ENCODE results near the gene ADAMTS3.

The ADAMTS3 gene

GRCh38 chr4:72418458-72418857 lies 150.6 kb downstream of the ADAMTS3 start:
- Histone ChIP-seq H3K4me1 (ENCODE audit: control insufficient read depth, insufficient read depth, low read length) (no peaks in the 10 kb centered on the region), H3K36me3 (ENCODE audit: control insufficient read depth in 2 of 2, insufficient read depth in 2 of 2, low read length in 2 of 2) (no peaks in the 10 kb centered on the region), H3K27ac (ENCODE audit: low read length) (no peak overlapping the region), H3K9ac (ENCODE audit: low read length in 2 of 2) (no peak overlapping the region), H3K27me3 (ENCODE audit: control insufficient read depth in 1 of 2, insufficient read depth in 2 of 2, low read length in 2 of 2) (no peaks in the 10 kb centered on the region), H3K9me3 (ENCODE audit: control insufficient read depth in 2 of 2, low read length in 2 of 2) (no peaks in the 10 kb centered on the region), H3K4me3 (ENCODE audit: low read length in 2 of 2) (no peak overlapping the region)

DNA sequence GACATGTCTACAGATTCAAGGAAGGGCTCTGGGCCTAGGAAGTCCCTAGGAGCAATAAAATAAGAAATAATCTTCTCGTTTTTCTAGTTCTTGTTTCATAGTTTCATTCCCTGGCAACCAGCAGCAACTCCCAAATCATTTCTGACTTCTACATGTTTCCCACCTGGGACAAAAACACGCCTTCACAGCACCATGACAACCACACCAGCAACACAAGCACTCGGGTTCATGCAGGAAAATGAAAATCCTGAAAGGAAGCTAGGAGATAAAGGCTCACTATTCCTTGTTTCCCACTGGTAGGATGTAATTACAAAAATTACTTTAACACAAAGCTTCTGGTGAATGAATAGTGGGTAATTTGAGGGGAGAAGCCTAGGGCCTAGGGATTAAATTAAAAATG lies 158.9 kb downstream of the ADAMTS3 start:
- H3K9me3 ChIP-seq (ENCODE audit: control insufficient read depth in 2 of 2, low read length in 2 of 2) = no peaks in the 10 kb centered on the region
- no peak overlapping the region for H3K27ac ChIP-seq (ENCODE audit: low read length)
- no peak overlapping the region for H3K9ac ChIP-seq (ENCODE audit: low read length in 2 of 2)
- no peaks in the 10 kb centered on the region for H3K36me3 ChIP-seq (ENCODE audit: control insufficient read depth in 2 of 2, insufficient read depth in 2 of 2, low read length in 2 of 2)
- no peaks in the 10 kb centered on the region for H3K27me3 ChIP-seq (ENCODE audit: control insufficient read depth in 1 of 2, insufficient read depth in 2 of 2, low read length in 2 of 2)
- H3K4me3 ChIP-seq (ENCODE audit: low read length in 2 of 2) = no peak overlapping the region
- H3K4me1 ChIP-seq (ENCODE audit: control insufficient read depth, insufficient read depth, low read length) = no peaks in the 10 kb centered on the region

DNA sequence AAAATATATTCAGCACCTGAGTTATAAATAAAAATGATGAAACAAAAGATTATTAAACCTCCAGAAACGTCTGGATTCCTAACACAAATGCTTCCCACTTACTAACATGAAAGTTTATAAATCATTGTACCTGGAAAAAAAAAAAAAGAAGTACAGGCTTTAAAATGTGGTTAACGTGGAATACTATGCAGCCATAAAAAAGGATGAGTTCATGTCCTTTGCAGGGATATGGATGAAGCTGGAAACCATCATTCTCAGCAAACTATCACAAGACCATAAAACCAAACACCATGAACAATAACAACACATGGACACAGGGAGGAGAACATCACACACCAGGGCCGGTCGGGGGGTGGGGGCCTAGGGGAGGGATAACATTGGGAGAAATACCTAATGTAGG lies 160.5 kb downstream of the ADAMTS3 start:
- no peak overlapping the region for H3K9ac ChIP-seq (ENCODE audit: low read length in 2 of 2)
- no peaks in the 10 kb centered on the region for H3K36me3 ChIP-seq (ENCODE audit: control insufficient read depth in 2 of 2, insufficient read depth in 2 of 2, low read length in 2 of 2)
- no peaks in the 10 kb centered on the region for H3K27me3 ChIP-seq (ENCODE audit: control insufficient read depth in 1 of 2, insufficient read depth in 2 of 2, low read length in 2 of 2)
- no peak overlapping the region for H3K4me3 ChIP-seq (ENCODE audit: low read length in 2 of 2)
- H3K4me1 ChIP-seq (ENCODE audit: control insufficient read depth, insufficient read depth, low read length) = no peaks in the 10 kb centered on the region
- H3K9me3 ChIP-seq (ENCODE audit: control insufficient read depth in 2 of 2, low read length in 2 of 2) = no peaks in the 10 kb centered on the region
- H3K27ac ChIP-seq (ENCODE audit: low read length) = no peak overlapping the region

DNA sequence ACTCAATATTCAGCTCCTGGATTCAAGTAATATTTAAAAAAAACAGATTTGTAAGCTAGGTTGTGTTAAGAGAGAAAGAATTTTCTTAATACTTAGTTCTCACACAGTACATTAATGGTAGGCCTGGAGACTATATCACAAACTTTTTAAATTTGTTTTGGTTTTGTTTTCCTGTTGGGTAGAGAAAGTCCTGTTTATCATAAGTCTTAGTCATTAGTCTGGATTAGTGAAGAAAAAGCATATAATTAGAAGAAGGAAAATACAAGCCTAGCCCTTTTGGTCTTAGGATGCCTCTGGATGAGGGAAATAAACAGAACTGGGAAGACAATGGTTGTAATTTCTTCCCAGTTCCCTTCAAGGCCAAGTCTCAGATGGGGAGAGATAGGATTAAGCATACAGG lies 163.6 kb downstream of the ADAMTS3 start:
- no peaks in the 10 kb centered on the region for H3K9me3 ChIP-seq (ENCODE audit: control insufficient read depth in 2 of 2, low read length in 2 of 2)
- H3K9ac ChIP-seq (ENCODE audit: low read length in 2 of 2) = no peak overlapping the region
- no peak overlapping the region for H3K27ac ChIP-seq (ENCODE audit: low read length)
- H3K4me3 ChIP-seq (ENCODE audit: low read length in 2 of 2) = no peak overlapping the region
- no peaks in the 10 kb centered on the region for H3K36me3 ChIP-seq (ENCODE audit: control insufficient read depth in 2 of 2, insufficient read depth in 2 of 2, low read length in 2 of 2)
- H3K4me1 ChIP-seq (ENCODE audit: control insufficient read depth, insufficient read depth, low read length) = no peaks in the 10 kb centered on the region
- no peaks in the 10 kb centered on the region for H3K27me3 ChIP-seq (ENCODE audit: control insufficient read depth in 1 of 2, insufficient read depth in 2 of 2, low read length in 2 of 2)

GRCh38 chr4:72397314-72397713 lies 171.7 kb downstream of the ADAMTS3 start:
- Histone ChIP-seq H3K4me1 (ENCODE audit: control insufficient read depth, insufficient read depth, low read length) (no peaks in the 10 kb centered on the region), H3K27ac (ENCODE audit: low read length) (no peak overlapping the region), H3K4me3 (ENCODE audit: low read length in 2 of 2) (no peak overlapping the region), H3K36me3 (ENCODE audit: control insufficient read depth in 2 of 2, insufficient read depth in 2 of 2, low read length in 2 of 2) (no peaks in the 10 kb centered on the region), H3K9ac (ENCODE audit: low read length in 2 of 2) (no peak overlapping the region), H3K9me3 (ENCODE audit: control insufficient read depth in 2 of 2, low read length in 2 of 2) (no peaks in the 10 kb centered on the region), H3K27me3 (ENCODE audit: control insufficient read depth in 1 of 2, insufficient read depth in 2 of 2, low read length in 2 of 2) (no peaks in the 10 kb centered on the region)

GRCh38 chr4:72394012-72394663 lies 174.9 kb downstream of the ADAMTS3 start:
- no peak overlapping the region for H3K27ac ChIP-seq (ENCODE audit: low read length)
- H3K36me3 ChIP-seq (ENCODE audit: control insufficient read depth in 2 of 2, insufficient read depth in 2 of 2, low read length in 2 of 2) = no peaks in the 10 kb centered on the region
- H3K4me1 ChIP-seq (ENCODE audit: control insufficient read depth, insufficient read depth, low read length) = no peaks in the 10 kb centered on the region
- H3K9me3 ChIP-seq (ENCODE audit: control insufficient read depth in 2 of 2, low read length in 2 of 2) = no peaks in the 10 kb centered on the region
- H3K4me3 ChIP-seq (ENCODE audit: low read length in 2 of 2) = no peak overlapping the region
- H3K9ac ChIP-seq (ENCODE audit: low read length in 2 of 2) = no peak overlapping the region
- no peaks in the 10 kb centered on the region for H3K27me3 ChIP-seq (ENCODE audit: control insufficient read depth in 1 of 2, insufficient read depth in 2 of 2, low read length in 2 of 2)

DNA sequence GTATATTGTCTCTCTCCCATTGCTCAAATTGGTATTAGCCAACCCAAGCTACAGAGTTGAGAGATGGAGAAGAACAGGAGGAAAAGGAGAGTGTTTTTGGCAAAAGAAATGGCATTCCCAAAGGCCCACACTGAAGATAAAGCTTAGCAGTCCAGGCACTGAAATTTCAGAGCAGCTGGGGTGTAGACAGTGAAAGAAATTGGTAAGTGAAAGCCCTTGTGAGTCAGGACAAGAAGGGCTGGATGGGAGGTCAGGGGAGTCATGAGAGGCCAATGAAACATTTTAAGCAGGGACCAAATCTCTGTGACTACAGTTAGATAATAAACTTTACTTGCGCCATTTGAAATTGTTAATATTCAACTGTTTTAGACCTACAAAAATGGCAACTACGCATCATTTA lies 177.7 kb downstream of the ADAMTS3 start:
- no peaks in the 10 kb centered on the region for H3K36me3 ChIP-seq (ENCODE audit: control insufficient read depth in 2 of 2, insufficient read depth in 2 of 2, low read length in 2 of 2)
- H3K27me3 ChIP-seq (ENCODE audit: control insufficient read depth in 1 of 2, insufficient read depth in 2 of 2, low read length in 2 of 2) = no peaks in the 10 kb centered on the region
- H3K4me1 ChIP-seq (ENCODE audit: control insufficient read depth, insufficient read depth, low read length) = no peaks in the 10 kb centered on the region
- H3K9me3 ChIP-seq (ENCODE audit: control insufficient read depth in 2 of 2, low read length in 2 of 2) = no peaks in the 10 kb centered on the region
- H3K9ac ChIP-seq (ENCODE audit: low read length in 2 of 2) = no peak overlapping the region
- no peak overlapping the region for H3K27ac ChIP-seq (ENCODE audit: low read length)
- H3K4me3 ChIP-seq (ENCODE audit: low read length in 2 of 2) = no peak overlapping the region

DNA sequence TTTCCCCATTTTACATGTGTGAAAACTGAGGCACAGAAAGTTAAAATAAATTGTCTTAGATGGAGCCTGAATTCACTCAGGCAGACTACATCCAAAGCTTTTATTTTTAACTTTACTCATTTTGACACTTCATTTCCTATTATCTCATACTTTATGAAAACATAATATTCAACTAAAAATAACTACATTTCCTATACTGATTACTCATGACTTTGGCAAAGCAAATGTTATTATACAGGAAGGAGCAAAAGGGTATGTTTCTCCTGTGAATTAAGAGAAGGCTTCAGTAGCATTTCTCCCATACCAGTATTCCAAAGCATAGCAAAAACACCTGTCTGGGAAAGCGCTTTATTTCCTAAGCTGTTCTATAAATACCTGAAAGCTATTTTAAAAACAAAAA lies 178.6 kb downstream of the ADAMTS3 start:
- no peaks in the 10 kb centered on the region for H3K4me1 ChIP-seq (ENCODE audit: control insufficient read depth, insufficient read depth, low read length)

GRCh38 chr4:72388521-72388920 lies 180.5 kb downstream of the ADAMTS3 start:
- Histone ChIP-seq H3K27ac (ENCODE audit: low read length) (no peak overlapping the region), H3K27me3 (ENCODE audit: control insufficient read depth in 1 of 2, insufficient read depth in 2 of 2, low read length in 2 of 2) (no peaks in the 10 kb centered on the region), H3K4me1 (ENCODE audit: control insufficient read depth, insufficient read depth, low read length) (no peaks in the 10 kb centered on the region), H3K4me3 (ENCODE audit: low read length in 2 of 2) (no peak overlapping the region), H3K36me3 (ENCODE audit: control insufficient read depth in 2 of 2, insufficient read depth in 2 of 2, low read length in 2 of 2) (no peaks in the 10 kb centered on the region), H3K9ac (ENCODE audit: low read length in 2 of 2) (no peak overlapping the region), H3K9me3 (ENCODE audit: control insufficient read depth in 2 of 2, low read length in 2 of 2) (no peaks in the 10 kb centered on the region)

More for the DNA sequence above, 178.6 kb downstream of the ADAMTS3 start:
- H3K9ac ChIP-seq (ENCODE audit: low read length in 2 of 2) = no peak overlapping the region
- no peaks in the 10 kb centered on the region for H3K36me3 ChIP-seq (ENCODE audit: control insufficient read depth in 2 of 2, insufficient read depth in 2 of 2, low read length in 2 of 2)
- H3K27ac ChIP-seq (ENCODE audit: low read length) = no peak overlapping the region
- no peak overlapping the region for H3K4me3 ChIP-seq (ENCODE audit: low read length in 2 of 2)
- no peaks in the 10 kb centered on the region for H3K9me3 ChIP-seq (ENCODE audit: control insufficient read depth in 2 of 2, low read length in 2 of 2)
- no peaks in the 10 kb centered on the region for H3K27me3 ChIP-seq (ENCODE audit: control insufficient read depth in 1 of 2, insufficient read depth in 2 of 2, low read length in 2 of 2)

GRCh38 chr4:72387959-72388358 lies 181.1 kb downstream of the ADAMTS3 start:
- Histone ChIP-seq H3K4me1 (ENCODE audit: control insufficient read depth, insufficient read depth, low read length) (no peaks in the 10 kb centered on the region), H3K27ac (ENCODE audit: low read length) (no peak overlapping the region), H3K27me3 (ENCODE audit: control insufficient read depth in 1 of 2, insufficient read depth in 2 of 2, low read length in 2 of 2) (no peaks in the 10 kb centered on the region), H3K36me3 (ENCODE audit: control insufficient read depth in 2 of 2, insufficient read depth in 2 of 2, low read length in 2 of 2) (no peaks in the 10 kb centered on the region), H3K9ac (ENCODE audit: low read length in 2 of 2) (no peak overlapping the region), H3K4me3 (ENCODE audit: low read length in 2 of 2) (no peak overlapping the region), H3K9me3 (ENCODE audit: control insufficient read depth in 2 of 2, low read length in 2 of 2) (no peaks in the 10 kb centered on the region)

DNA sequence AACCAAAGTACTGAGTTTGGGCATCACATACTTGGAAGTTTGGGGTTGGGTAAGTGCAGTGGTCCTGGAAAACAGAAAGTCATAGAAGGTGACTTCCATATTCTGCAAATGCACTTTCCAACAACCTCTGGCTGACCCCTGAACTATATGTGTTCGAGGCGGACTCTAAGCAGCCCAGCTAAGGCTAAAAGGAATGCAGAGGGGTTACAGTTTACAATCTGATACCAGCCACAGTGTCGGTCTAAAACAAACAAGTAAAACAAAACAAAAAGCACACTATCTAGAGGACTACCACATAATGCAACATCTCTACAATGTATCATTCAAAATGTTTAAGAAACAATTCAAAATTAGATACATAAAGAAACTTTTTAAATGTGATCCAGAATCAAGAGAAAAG lies 185.6 kb downstream of the ADAMTS3 start:
- Histone ChIP-seq H3K4me3 (ENCODE audit: low read length in 2 of 2) (no peak overlapping the region), H3K27ac (ENCODE audit: low read length) (no peak overlapping the region), H3K27me3 (ENCODE audit: control insufficient read depth in 1 of 2, insufficient read depth in 2 of 2, low read length in 2 of 2) (no peaks in the 10 kb centered on the region), H3K9me3 (ENCODE audit: control insufficient read depth in 2 of 2, low read length in 2 of 2) (no peaks in the 10 kb centered on the region), H3K9ac (ENCODE audit: low read length in 2 of 2) (no peak overlapping the region), H3K4me1 (ENCODE audit: control insufficient read depth, insufficient read depth, low read length) (no peaks in the 10 kb centered on the region), H3K36me3 (ENCODE audit: control insufficient read depth in 2 of 2, insufficient read depth in 2 of 2, low read length in 2 of 2) (no peaks in the 10 kb centered on the region)
